AG09319 (cell line): ENCODE data around the gene KLRC3.
"Not testable (repeated sequence)": the region's sequence is repeated elsewhere in the genome, so short reads cannot be mapped to it uniquely, and the experiment has no call there.

Experiments
- DNase-seq: peaks from one replicate; pipeline ENCODE4 v3.0.0-alpha.2; 2010; ENCODE audit warnings: low read depth; ENCODE audit errors: extremely low read depth
- TF ChIP-seq, protein P1 (sequence below): IDR thresholded peaks from 2 replicates; pipeline ENCODE4 v1.5.1; 2011; ENCODE audit warnings: low read depth, mild to moderate bottlenecking, inconsistent platforms, low read length, moderate library complexity

Gene KLRC3

GRCh38 chr12:10384191-10384590, 36.2 kb downstream of the KLRC3 start:
- DNase-seq, result no peak
- TF ChIP-seq, protein P1, sequence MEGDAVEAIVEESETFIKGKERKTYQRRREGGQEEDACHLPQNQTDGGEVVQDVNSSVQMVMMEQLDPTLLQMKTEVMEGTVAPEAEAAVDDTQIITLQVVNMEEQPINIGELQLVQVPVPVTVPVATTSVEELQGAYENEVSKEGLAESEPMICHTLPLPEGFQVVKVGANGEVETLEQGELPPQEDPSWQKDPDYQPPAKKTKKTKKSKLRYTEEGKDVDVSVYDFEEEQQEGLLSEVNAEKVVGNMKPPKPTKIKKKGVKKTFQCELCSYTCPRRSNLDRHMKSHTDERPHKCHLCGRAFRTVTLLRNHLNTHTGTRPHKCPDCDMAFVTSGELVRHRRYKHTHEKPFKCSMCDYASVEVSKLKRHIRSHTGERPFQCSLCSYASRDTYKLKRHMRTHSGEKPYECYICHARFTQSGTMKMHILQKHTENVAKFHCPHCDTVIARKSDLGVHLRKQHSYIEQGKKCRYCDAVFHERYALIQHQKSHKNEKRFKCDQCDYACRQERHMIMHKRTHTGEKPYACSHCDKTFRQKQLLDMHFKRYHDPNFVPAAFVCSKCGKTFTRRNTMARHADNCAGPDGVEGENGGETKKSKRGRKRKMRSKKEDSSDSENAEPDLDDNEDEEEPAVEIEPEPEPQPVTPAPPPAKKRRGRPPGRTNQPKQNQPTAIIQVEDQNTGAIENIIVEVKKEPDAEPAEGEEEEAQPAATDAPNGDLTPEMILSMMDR, result no peak

GRCh38 chr12:10381928-10382628, 38.3 kb downstream of the KLRC3 start:
- TF ChIP-seq, protein P1, result no peak

GRCh38 chr12:10378737-10379136, 41.7 kb downstream of the KLRC3 start:
- DNase-seq, result not testable (repeated sequence)

More at GRCh38 chr12:10381928-10382628, 38.3 kb downstream of the KLRC3 start:
- no peak for DNase-seq

- DNase-seq, result no peak
- TF ChIP-seq, protein P1, result no peak
Measured at GRCh38 chr12:10374624-10375018, 45.8 kb downstream of the KLRC3 start.

- TF ChIP-seq, protein P1, result no peak
- DNase-seq, result no peak
Measured at GRCh38 chr12:10372559-10372958, 47.8 kb downstream of the KLRC3 start.

- DNase-seq, result not testable (repeated sequence)
Measured at GRCh38 chr12:10371893-10372535, 48.4 kb downstream of the KLRC3 start.

GRCh38 chr12:10369557-10370415, 50.6 kb downstream of the KLRC3 start:
- TF ChIP-seq, protein P1, result no peak
- no peak for DNase-seq
